Activated CD4-positive, CD25-positive, alpha-beta regulatory T cell treated with anti-CD3 and anti-CD28 coated beads, Interleukin-2, amount 50 U/mL, for 16 hours (primary cell): ENCODE data around the gene SIM1.

Source experiments
- DNase-seq: peaks from one replicate; pipeline ENCODE4 v3.0.0-alpha.2; 2020; ENCODE audit warnings: low read depth, low spot score

Gene SIM1

GRCh38 chr6:100353276-100354015, 111.3 kb downstream of the SIM1 start:
- DNase-seq = no peak

DNA sequence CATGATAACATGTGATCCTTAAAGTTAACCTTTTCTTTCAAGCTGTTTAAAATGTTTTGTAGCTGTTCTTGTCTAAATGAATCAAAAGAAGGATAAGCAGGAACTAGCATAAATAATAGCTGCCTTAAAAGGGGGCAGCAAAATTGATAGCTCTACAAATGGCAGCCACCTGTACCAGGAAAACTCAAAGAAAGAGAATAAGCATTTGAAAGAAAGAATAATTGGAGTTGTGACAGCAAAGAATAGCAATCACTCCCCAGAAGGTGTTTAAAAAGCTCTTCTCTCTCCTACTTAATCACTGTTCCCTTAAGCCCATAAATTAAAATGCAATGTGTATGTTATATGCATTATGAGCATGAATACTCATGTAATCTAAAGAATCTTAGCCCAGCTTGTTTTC, 114.6 kb downstream of the SIM1 start:
- DNase-seq = no peak

DNA sequence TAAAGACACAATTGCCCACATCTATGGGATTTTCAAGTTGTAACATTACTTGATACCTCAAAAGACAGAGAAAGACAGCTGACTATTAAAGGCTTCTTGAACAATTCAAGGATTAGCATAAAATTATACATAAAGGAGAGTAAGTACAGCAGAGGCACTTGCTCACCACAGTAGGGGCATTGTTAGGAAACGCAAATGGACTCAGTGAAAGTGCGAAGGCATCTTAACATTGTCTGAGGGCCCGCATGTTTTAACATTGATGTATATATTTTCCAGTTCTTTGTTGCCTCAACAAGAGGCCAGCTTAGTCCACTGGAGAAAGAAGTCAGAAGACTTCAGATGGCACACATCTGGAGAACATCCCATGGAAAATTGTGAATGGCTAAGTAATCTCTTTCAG, 115.4 kb downstream of the SIM1 start:
- no peak for DNase-seq

GRCh38 chr6:100347901-100348550, 116.7 kb downstream of the SIM1 start:
- no peak for DNase-seq

- DNase-seq = no peak
Observed at GRCh38 chr6:100346828-100347227, 117.9 kb downstream of the SIM1 start.

- DNase-seq = no peak
Observed at GRCh38 chr6:100346203-100346602, 118.5 kb downstream of the SIM1 start.

DNA sequence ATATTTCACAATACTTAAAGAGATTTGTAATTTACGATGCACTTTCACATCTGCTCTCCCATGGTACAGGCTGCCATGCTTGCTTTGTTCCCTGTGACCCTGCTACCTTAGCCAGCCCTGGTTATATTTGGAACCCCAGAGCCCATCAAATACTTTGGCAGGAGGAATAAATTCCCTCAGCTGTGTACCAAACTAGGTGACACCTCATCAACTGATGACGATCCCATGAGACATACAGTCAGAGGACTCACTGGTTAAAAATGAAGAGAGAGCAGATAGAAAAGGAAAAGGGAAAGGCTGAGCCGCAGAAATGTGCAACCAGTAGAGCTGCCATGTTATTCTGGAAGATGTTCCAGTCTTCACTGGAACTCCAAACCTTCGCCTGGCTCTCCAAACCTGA, 120.0 kb downstream of the SIM1 start:
- no peak for DNase-seq

DNA sequence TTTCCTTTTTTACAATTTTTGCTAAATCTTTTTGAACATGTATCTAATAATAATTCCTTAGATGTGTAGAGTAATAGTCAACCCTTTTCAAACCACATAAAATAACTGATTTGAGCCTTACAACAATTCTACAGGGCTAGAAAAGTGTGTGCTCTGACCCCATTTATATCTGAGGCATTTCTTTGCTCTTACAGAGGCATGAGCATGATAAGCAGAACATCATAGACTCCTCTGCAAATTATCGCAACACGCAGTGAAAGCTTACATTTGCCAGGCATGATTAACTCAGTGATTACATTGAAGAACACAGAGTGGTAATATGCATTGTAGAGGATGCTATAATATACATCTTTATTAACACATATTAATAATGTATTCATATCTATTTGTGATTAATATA, 120.4 kb downstream of the SIM1 start:
- DNase-seq = no peak

DNA sequence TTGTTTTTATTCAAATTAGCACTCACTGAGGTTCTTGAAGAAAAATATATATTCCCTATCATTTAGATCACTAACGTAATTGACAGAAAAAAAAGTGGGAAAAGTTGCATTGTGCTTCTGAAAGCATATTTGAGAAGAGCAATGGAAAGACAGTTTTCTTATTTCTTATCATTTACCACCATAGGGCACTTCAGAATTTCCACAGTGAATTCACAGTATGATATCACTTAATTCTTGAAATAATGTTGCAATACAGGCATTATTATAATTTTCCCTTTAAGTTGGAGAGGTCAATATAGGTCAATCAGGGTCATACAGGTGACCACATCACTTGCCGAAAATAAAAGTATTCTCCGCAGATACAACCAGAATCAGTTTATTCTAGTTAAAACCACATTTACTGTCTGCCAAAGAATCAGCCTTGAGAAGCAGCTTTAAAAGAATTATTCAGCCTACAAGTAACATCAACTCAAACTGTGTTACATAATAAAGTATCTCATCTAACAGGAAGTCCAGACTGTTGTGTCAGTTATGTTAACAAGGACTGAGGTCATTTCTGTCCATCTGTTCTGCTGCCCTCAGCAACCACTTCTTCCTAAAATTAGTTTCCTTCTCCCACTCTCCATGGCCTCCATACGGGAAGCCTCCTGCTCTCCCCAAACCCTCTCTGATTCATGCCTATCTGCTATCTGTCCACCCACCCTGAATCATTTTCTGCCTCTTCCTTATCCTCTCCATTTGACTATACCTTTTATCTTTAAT, 121.2 kb downstream of the SIM1 start:
- no peak for DNase-seq

DNA sequence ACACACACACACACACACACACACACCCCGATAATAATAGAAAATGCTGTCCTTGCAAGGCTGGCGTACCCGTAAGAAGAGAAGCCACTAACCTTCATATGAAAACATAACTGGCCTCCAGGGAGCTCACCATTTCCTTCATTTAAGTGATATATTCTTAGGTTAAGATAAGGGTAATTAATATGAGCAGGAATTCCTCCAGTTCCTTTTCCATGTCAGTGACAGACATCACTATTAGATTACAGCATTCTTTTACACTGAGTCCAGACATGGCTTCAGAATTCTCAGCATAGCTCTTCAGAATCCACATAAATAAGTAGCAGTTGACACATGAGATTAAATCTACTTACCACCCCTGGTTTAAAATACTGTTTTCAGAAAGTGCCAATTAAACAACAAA, 121.9 kb downstream of the SIM1 start:
- DNase-seq = no peak

DNA sequence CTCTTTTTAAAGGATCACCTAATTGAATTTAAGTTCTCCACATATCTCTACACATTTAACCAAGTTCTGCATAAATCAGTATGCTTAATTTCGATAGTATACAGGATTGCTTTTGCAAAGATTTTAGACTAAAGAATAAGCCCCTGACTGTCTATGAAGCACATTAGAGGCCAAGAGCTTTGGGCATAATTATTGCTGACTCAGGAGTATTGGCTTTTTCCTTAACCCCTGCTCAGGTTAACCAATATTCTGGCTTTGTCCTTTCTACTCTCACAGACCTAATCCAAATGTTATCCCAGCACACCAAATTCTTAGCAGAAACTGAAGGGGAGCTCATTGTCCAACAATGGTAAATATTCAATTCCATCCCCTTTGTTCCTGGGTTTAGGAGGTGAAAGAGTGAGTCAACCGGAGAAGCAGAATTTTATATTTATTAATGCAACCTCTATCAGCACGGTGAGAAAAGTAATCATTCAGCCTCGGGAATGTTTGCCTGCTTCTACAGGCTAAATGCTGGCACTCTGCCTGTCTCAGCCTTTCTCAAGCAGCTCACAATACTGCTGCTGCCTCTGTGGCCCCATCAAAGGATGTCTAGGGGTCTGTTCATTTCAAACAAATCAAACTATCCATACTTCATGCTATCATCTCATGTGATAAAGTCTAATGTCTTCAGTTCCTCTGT, 125.0 kb downstream of the SIM1 start:
- DNase-seq = no peak

- no peak for DNase-seq
Observed at GRCh38 chr6:100338090-100338489, 126.6 kb downstream of the SIM1 start.

DNA sequence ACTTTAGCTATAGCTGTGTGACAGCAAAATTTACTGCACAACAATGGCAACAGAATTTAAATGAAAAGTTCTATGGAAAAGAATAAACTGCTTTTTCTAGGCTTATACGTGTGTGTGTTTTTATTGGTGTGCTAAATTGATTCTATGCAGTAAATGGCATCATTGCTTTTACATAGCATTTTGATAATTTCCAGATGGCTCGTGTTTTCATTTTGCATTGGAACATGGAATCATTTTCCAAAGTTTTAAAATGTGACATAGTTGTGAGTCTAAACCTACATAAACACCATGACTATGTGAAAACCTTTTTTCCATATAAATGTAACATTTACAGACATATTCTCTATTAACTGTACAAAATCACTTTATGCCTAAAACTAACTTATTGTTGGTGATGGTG, 127.8 kb downstream of the SIM1 start:
- DNase-seq = no peak

GRCh38 chr6:100335991-100336390, 128.7 kb downstream of the SIM1 start:
- no peak for DNase-seq
